HG03342 (cell line): Measurements from ENCODE around the gene TRAPPC1.

Experiments
- ATAC-seq: cut with Tn5 transposase; IDR thresholded peaks from one replicate; pipeline ENCODE4 v1.9.1; 2021; ENCODE audit warnings: mild to moderate bottlenecking, moderate library complexity; ENCODE audit not compliant: unreplicated experiment

TRAPPC1 gene

GRCh38 chr17:7943291-7943690 is 11.5 kb upstream of the TRAPPC1 start:
- ATAC-seq, result no peak

- no peak for ATAC-seq
Measured at GRCh38 chr17:7940743-7941142, 9.0 kb upstream of the TRAPPC1 start.

- no peak for ATAC-seq
Measured at GRCh38 chr17:7940034-7940433, 8.3 kb upstream of the TRAPPC1 start.

- no peak for ATAC-seq
Measured at GRCh38 chr17:7935859-7936258, 4.1 kb upstream of the TRAPPC1 start.

GRCh38 chr17:7932949-7933348 is 1.2 kb upstream of the TRAPPC1 start:
- ATAC-seq, result no peak

- ATAC-seq, result peak; percentile 10
Measured at GRCh38 chr17:7932483-7932891, 741 bp upstream of the TRAPPC1 start.

- ATAC-seq, result no peak
Measured at GRCh38 chr17:7930841-7931631, 710 bp downstream of the TRAPPC1 start.

GRCh38 chr17:7929158-7930023 is 2.4 kb downstream of the TRAPPC1 start, which contains the start of gene KCNAB3:
Gene KCNAB3 (minus strand): TSS chr17:7929856. CDS start chr17:7929435, 421 bp downstream.
- no peak for ATAC-seq

GRCh38 chr17:7927596-7927995 is 4.2 kb downstream of the TRAPPC1 start:
- no peak for ATAC-seq

GRCh38 chr17:7922845-7923628 is 8.7 kb downstream of the TRAPPC1 start:
- no peak for ATAC-seq

GRCh38 chr17:7922269-7922844 is 9.4 kb downstream of the TRAPPC1 start:
- no peak for ATAC-seq

- no peak for ATAC-seq
Measured at GRCh38 chr17:7916808-7917207, 14.9 kb downstream of the TRAPPC1 start.

- ATAC-seq, result no peak
Measured at GRCh38 chr17:7916385-7916682, 15.4 kb downstream of the TRAPPC1 start.

- peak; percentile 67 for ATAC-seq
Measured at GRCh38 chr17:7915611-7916384, 15.9 kb downstream of the TRAPPC1 start, which contains the start of gene RNF227. Gene RNF227 (minus strand): TSS chr17:7916289. CDS start chr17:7916195, 94 bp downstream.

- no peak for ATAC-seq
Measured at GRCh38 chr17:7915179-7915610, 16.6 kb downstream of the TRAPPC1 start.

- no peak for ATAC-seq
Measured at GRCh38 chr17:7912927-7913524, 18.7 kb downstream of the TRAPPC1 start.

- ATAC-seq, result no peak
Measured at GRCh38 chr17:7911116-7911515, 20.6 kb downstream of the TRAPPC1 start.

- ATAC-seq, result no peak
Measured at GRCh38 chr17:7910711-7911110, 21.0 kb downstream of the TRAPPC1 start.

- no peak for ATAC-seq
Measured at GRCh38 chr17:7910281-7910680, 21.5 kb downstream of the TRAPPC1 start.

GRCh38 chr17:7909089-7909488 is 22.7 kb downstream of the TRAPPC1 start:
- no peak for ATAC-seq
